Brain microvascular endothelial cell (primary cell): Measurements from ENCODE around the gene AP3B1.

ENCODE experiments used
- DNase-seq: peaks from one replicate; pipeline ENCODE4 v3.0.0-alpha.2; 2020
- H3K27ac ChIP-seq: fragments of 250-450 bp; sonication (Bioruptor Pico); 2 replicates; pipeline ENCODE4 v1.5.1; 2020; ENCODE audit warnings: mild to moderate bottlenecking, moderate library complexity
- H3K27me3 ChIP-seq: fragments of 250-450 bp; sonication (Bioruptor Pico); replicated peaks from 2 replicates; pipeline ENCODE4 v1.5.1; 2020; ENCODE audit warnings: mild to moderate bottlenecking
- H3K36me3 ChIP-seq: fragments of 250-450 bp; sonication (Bioruptor Pico); replicated peaks from 2 replicates; pipeline ENCODE4 v1.5.1; 2020; ENCODE audit warnings: mild to moderate bottlenecking
- H3K4me3 ChIP-seq: 2 replicates; pipeline ENCODE4 v1.5.1; 2011; ENCODE audit warnings: low read depth, mild to moderate bottlenecking, control low read depth, low read length, moderate library complexity
- in situ Hi-C: cut with HindIII; loops from 2 replicates; pipeline ENCODE4 v1.10.0; 2017; ENCODE audit warnings: low sequenced_read_pairs, low pct_ligation_motif_present
- TF ChIP-seq, protein P1 (sequence below): IDR thresholded peaks from 2 replicates; pipeline ENCODE4 v1.5.1; 2011; ENCODE audit warnings: low read depth, mild to moderate bottlenecking, moderate library complexity, low read length, control low read depth, inconsistent platforms; ENCODE audit errors: missing control alignments

AP3B1 gene

DNA sequence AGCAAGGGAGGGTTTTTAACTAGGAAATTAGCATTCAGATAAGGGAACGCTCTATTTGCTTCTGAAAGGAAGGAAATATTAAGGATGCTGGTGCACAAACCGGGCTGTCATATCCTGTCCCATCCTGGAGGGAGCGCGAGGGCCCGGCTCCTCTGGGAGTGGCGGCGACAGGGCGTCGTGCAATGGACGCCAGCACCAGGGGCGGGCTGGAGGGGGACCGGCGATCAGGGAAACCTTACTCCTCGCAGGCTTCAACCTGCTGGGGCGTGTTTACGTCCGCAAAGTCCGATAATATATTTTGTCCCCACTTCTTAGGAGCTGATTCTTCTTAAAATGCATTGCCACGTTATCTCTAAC, 321.3 kb downstream of the AP3B1 start:
- H3K4me3 ChIP-seq: peak overlapping the region; percentile 52
- TF ChIP-seq, protein P1, sequence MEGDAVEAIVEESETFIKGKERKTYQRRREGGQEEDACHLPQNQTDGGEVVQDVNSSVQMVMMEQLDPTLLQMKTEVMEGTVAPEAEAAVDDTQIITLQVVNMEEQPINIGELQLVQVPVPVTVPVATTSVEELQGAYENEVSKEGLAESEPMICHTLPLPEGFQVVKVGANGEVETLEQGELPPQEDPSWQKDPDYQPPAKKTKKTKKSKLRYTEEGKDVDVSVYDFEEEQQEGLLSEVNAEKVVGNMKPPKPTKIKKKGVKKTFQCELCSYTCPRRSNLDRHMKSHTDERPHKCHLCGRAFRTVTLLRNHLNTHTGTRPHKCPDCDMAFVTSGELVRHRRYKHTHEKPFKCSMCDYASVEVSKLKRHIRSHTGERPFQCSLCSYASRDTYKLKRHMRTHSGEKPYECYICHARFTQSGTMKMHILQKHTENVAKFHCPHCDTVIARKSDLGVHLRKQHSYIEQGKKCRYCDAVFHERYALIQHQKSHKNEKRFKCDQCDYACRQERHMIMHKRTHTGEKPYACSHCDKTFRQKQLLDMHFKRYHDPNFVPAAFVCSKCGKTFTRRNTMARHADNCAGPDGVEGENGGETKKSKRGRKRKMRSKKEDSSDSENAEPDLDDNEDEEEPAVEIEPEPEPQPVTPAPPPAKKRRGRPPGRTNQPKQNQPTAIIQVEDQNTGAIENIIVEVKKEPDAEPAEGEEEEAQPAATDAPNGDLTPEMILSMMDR: peak; percentile 37
- no peaks in the 10 kb centered on the region for H3K36me3 ChIP-seq
- in situ Hi-C loops: no loop called here
- H3K27me3 ChIP-seq: peaks cover 52% of the 10 kb centered on the region
- no peak overlapping the region for H3K27ac ChIP-seq
- no peak for DNase-seq

DNA sequence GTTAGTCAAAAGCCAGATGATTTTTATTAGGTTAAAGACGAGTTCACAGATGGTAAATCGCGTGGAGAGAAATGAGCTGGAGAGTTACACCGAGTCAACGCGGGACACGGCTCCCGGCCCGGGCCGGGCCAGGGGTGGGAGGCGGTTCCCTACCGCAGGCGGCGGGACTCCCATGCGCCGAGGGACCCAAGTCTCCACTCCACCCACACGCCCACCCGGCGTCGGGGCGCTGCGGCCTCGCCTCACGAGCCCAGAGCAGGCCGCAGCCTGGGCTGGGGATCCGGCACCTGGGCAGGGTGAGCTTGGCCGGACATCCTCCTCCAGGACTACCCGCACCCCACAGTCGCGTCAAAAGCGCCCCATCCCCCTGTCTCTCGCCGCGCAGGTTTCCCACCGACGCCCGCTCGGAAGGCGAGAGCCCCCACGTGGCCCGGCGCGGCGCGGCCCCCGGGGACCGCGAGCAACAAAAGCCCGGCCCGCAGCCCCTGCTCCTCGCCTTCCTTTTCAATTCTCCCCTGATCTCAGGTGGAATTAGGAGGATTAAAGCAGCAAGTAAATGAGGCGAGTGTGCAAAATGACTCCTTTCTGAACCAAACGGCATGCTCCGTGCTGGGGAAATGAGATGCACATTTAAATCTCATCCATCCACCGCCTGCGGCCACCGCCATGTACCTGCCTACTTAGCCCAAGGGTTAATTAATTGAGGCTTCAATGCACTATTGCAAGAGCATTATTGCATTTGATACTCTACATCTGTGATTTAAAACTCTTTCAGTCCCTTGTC, 321.8 kb downstream of the AP3B1 start:
- peaks cover 52% of the 10 kb centered on the region for H3K27me3 ChIP-seq
- no peak overlapping the region for H3K27ac ChIP-seq
- TF ChIP-seq, protein P1: peak; percentile 14
- DNase-seq: no peak
- in situ Hi-C loops: no loop called here
- H3K4me3 ChIP-seq: peak overlapping the region; percentile 52
- H3K36me3 ChIP-seq: no peaks in the 10 kb centered on the region

DNA sequence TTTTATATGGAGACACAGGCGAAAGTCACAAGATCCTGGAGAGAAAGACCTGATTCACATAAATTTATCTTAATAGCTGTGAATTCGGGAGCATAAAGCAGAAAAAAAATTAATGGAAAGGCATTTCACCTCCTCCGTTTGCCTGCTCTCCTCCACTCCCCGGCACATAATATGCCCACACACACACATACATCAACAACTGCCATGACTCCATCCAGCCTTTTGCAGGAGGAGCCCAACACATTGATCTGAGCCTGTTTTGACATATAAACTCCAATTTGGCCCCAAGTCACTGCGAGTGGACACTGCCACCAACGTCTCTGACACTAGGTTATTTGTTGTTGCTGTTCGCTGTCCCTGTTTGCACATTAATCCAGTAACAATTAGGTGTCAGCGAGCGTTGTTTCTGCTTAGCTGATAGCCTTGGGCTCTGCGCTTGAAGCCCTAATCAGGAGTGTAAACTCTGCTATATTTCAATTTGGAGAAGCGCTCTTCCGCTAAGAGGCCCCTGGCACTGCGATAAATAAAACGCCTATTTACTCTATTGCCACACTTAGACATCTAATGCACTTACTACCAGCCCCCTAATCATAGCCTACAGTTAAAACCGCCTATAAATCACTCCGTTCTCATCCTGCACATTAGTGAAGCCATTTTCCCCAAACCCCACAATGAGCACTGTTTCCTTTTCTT, 322.6 kb downstream of the AP3B1 start:
- in situ Hi-C loops: no loop called here
- H3K36me3 ChIP-seq: no peaks in the 10 kb centered on the region
- H3K27ac ChIP-seq: no peak overlapping the region
- H3K4me3 ChIP-seq: peak overlapping the region; percentile 52
- H3K27me3 ChIP-seq: peaks cover 52% of the 10 kb centered on the region
- DNase-seq: no peak
- TF ChIP-seq, protein P1: no peak

DNA sequence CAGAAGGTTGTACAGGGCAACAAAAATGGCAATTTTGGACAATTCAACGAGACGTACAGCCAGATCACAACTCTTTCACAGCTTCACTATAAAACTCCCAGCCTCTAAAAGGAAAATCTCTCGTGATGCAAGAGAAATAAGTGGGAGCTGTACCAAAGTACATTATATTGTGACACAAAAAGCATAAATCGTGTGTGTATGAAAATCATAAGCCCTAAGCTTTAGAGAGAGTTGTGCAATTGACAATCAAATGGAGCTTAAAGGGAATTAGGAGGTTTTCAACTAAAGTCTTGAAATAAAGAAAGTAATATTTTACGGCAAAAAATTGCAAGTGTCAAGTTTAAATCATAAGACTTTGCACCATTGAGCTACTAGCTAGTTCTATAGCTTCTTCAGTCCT, 323.6 kb downstream of the AP3B1 start:
- DNase-seq: no peak
- no peak overlapping the region for H3K4me3 ChIP-seq
- H3K27ac ChIP-seq: no peak overlapping the region
- H3K27me3 ChIP-seq: peaks cover 52% of the 10 kb centered on the region
- H3K36me3 ChIP-seq: no peaks in the 10 kb centered on the region
- in situ Hi-C loops: no loop called here
- TF ChIP-seq, protein P1: no peak

DNA sequence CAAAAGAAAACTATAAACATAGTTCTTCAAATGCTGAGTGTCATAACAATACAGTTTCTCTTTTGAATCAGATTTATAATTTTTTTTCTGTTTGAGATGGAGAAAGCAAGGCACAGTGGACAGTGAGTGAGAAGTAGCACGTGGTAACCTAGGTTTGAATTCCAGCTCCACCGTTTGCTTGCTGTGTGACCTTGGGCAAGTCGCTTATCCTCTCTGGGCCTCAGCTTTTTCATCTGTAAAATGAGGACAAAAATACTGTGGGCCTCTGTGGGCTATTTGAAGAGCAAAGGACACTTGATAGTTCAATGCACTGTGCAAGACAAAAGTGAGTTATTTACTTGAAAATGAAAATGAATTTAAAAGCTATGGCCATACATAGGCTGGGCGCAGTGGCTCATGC, 330.7 kb downstream of the AP3B1 start:
- Histone ChIP-seq H3K27ac (no peak overlapping the region), H3K27me3 (peaks cover 32% of the 10 kb centered on the region), H3K36me3 (no peaks in the 10 kb centered on the region), H3K4me3 (no peak overlapping the region)
- in situ Hi-C loops: no loop called here
- DNase-seq: no peak
- TF ChIP-seq, protein P1: no peak
